Stimulated activated CD8-positive, alpha-beta memory T cell treated with anti-CD3 and anti-CD28 coated beads, Interleukin-7, amount 100 ng/mL, for 1 hour (primary cell): Measurements from ENCODE around the gene DIP2C.
"Not testable (repeated sequence)": the region's sequence is repeated elsewhere in the genome, so short reads cannot be mapped to it uniquely, and the experiment has no call there.

Experiments used
- DNase-seq, 2 donors: peaks; one replicate each; pipeline ENCODE4 v3.0.0-alpha.2; 2020; ENCODE audit warnings: low read depth in 2 of 2

The DIP2C gene

DNA sequence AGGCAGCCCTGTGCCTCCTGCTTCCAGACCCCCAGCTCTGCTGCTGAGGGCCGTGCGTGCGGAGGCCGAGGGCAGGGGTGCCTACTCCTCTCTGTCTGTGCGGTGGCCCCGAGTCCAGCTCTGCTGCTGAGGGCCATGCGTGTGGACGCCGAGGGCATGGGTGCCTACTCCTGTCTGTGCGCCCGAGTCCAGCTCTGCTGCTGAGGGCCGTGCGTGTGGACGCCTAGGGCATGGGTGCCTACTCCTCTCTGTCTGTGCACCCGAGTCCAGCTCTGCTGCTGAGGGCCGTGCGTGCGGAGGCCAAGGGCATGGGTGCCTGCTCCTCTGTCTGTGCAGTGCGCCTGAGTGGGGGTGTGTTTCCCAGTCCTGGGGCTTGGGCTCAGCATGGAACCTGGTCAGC lies 411.5 kb downstream of the DIP2C start:
- no peak for DNase-seq

DNA sequence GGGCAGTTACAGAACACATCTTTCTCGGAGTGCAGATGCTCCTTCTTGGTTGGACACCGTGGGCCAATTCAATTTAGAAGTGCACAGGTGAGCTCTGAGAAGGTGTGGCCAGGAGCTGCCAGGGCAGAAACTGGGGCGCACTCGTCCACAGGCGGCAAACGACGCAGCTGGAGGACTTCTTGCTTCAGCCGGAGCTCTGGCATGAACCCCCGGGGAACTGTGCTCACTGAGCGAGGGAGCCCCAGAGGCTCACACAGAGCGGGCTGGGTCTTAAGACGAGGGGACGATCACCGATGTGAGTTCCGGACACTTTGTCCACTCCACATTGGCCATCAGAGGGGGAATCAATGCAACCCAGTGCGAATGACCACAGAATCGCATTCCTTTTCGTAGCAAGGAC lies 413.8 kb downstream of the DIP2C start:
- DNase-seq: no peak

DNA sequence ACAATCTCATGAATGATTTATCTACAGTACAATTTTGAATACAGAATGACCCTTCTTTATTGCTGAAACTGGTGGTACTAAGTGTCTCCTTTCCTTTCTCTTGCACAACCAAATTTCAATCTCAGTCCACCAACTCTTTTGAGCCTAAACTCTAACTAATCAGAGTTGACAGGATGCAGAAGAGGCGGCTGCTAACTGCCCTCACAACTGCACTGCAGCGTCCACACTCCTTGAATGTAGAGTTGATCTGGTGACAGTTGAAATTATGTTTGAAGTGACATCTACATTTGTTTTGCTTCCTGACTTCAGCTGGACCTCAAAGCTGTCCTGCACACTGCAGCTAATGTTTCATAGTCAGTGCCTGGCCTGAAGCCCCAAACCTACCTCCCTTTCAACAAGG lies 414.6 kb downstream of the DIP2C start:
- no peak for DNase-seq

DNA sequence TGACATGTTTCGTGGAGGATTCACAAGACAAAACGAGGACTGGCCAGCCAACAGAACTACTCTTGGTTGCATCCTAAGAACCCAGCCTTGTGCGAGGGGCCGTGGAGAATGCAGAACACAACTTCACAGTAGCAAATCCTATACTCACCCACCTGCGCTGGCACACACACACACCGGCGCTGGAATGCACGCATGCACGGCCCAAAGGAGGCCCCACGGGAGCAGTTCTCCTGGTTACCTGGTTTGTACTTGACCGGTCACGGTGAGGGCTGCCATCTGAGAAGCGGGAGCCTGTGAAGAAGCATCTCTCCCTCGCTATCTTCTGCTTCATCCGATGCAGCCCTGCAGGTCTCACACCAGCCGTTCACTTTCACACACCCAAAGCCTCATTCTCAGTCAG lies 416.4 kb downstream of the DIP2C start:
- no peak for DNase-seq

DNA sequence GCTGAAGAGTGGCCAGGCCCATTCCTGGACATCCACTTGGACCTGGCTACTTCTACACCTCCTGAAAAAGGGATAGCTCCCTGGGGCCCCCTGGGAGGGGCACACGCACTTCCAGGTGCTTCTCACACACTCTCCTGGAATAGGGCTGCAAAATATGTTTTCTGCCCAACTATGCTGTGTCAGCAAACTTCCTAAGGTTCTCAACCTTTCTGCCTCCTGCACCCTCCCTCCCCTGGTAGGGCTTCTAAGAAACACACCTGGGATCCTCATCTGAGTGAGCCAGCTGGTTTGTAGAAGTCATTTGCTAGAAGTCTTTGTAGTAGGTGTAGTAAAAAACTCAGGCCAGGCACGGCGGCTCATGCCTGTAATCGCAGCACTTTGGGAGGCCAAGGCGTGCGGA lies 417.7 kb downstream of the DIP2C start:
- no peak for DNase-seq

- DNase-seq: no peak
Measured at GRCh38 chr10:271201-271600, 418.3 kb downstream of the DIP2C start.

DNA sequence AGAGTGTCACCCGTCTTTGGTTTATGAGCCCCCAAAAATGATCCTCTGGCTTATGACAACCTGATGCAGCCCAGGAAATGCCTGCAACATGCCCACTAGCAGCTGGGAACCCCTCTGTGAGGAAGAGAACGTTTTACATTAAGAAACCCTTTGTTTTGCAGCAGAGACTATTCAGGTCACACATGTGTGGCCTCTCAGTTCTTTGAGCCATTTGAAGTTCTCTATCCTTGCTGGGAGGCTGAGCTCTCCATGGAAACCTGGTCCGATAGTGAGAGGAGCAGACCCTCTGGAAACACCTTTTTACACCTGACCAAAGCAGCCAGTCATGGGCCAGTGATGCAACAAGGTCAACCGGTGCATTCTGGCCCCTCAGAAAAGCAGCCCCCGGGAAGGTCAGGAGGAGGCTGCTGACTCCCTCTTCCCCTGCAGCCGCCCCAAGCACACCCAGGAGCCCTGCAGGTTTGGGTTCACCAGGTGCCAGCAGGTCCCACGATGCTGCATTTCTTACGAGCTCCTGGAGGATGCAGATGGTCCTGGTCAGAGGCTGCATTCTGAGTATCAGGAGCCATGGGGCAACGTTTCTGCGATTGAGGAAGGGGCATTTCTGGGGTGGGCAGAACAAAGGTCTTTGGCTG lies 419.9 kb downstream of the DIP2C start:
- DNase-seq: no peak

- no peak for DNase-seq
Measured at GRCh38 chr10:267705-268104, 421.8 kb downstream of the DIP2C start.

- no peak for DNase-seq
Measured at GRCh38 chr10:266974-267425, 422.5 kb downstream of the DIP2C start.

- not testable (repeated sequence) for DNase-seq
Measured at GRCh38 chr10:265816-266588, 423.5 kb downstream of the DIP2C start.

DNA sequence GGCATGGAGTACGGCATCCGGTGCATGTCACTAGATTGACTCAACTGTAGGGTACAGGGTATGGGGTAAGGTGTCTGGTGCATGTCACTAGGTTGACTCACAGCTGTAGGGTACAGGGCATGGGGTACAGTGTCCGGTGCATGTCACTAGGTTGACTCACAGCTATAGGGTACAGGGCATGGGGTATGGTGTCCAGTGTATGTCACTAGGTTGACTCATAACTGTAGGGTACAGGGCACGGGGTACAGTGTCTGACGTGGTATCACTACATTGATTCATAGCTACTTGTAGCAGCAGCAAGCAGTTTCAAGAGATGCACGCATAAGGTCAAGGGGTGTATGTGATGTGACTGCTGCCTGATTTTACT lies 424.4 kb downstream of the DIP2C start:
- DNase-seq: not testable (repeated sequence)

DNA sequence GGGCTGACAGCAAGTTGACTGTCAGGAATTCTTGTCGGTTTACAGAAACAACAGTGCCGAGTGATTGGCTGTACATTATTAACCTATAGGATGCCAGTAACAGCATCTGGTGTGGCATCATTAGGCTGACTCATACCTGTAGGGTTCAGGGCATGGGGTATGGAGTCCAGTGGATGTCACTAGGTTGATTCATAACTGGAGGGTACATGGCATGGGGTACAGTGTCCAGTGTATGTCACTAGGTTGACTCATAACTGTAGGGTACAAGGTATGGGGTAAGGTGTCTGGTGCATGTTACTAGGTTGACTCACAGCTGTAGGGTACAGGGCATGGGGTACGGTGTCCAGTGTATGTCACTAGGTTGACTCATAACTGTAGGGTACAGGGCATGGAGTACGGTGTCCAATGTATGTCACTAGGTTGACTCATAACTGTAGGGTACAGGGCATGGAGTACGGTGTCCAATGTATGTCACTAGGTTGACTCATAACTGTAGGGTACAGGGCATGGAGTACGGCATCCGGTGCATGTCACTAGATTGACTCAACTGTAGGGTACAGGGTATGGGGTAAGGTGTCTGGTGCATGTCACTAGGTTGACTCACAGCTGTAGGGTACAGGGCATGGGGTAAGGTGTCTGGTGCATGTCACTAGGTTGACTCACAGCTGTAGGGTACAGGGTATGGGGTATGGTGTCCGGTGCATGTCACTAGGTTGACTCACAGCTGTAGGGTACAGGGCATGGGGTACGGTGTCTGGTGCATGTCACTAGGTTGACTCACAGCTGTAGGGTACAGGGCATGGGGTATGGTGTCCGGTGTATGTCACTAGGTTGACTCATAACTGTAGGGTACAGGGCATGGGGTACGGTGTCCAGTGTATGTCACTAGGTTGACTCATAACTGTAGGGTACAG lies 425.1 kb downstream of the DIP2C start:
- DNase-seq: not testable (repeated sequence)

- DNase-seq: no peak
Measured at GRCh38 chr10:260819-261429, 428.5 kb downstream of the DIP2C start.

DNA sequence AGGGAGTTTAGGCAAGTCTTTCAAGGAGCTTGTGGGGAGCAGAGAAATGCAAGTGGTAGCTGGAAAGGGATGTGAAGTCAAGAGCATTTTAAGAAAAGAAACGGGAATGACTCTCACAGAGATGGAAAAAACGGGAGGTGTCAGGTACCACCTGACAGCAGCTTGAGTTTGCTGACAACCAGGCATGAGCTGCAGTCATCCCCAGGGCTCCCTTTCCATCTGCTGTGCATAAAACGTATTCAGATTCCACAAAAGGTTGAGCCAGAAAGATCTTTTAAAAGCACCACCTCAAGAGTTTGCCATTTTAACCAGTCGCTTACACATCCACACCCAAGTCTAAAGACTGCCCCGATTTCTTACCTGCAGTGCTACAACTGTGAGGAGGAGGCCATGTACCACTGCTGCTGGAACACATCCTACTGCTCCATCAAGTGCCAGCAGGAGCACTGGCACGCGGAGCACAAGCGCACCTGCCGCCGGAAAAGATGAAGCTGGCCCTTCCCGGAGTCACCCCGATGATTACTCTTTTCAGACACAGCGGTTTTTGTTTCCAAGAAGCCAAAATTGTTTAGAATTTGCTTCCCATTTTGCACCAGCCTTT lies 437.4 kb downstream of the DIP2C start:
- DNase-seq: no peak

GRCh38 chr10:248307-248706 lies 441.2 kb downstream of the DIP2C start:
- no peak for DNase-seq

DNA sequence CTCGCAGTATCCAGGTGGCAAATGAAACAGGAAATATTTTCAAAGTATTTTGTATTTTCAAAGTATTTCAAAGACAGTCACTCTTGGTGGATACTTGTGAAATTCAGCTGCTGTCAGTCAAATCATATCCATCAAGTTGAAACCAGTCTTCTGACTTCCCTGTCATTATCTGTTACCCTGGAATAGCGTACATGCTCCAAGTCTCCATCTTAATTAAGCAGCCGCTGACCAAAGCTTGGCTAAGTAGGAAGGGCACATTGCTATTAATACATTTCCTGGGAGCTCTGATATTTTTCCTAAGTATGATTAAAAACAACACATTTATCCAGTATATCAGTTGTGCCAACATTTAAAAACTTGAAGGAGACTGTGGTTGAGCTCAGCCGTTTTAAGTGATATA lies 442.0 kb downstream of the DIP2C start:
- DNase-seq: no peak

DNA sequence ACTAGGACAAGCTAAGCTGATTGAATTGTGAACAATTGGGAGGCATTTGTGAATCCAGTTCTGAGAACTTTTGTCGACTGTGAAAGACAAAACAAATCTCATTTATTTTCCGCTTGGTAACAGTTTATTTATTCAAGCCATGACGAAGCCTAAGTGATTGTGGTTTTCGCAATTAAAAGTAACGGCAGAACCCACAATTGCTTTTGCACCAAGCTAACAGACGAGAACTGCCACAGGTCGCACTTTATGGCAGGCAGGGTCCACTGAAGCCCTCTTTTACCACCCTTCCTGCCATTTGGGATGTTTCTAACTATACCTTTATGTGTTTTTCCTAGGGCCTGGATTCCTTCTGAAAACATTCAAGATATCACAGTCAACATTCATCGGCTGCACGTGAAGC lies 443.0 kb downstream of the DIP2C start:
- DNase-seq: no peak

- no peak for DNase-seq
Measured at GRCh38 chr10:244227-244626, 445.2 kb downstream of the DIP2C start.

DNA sequence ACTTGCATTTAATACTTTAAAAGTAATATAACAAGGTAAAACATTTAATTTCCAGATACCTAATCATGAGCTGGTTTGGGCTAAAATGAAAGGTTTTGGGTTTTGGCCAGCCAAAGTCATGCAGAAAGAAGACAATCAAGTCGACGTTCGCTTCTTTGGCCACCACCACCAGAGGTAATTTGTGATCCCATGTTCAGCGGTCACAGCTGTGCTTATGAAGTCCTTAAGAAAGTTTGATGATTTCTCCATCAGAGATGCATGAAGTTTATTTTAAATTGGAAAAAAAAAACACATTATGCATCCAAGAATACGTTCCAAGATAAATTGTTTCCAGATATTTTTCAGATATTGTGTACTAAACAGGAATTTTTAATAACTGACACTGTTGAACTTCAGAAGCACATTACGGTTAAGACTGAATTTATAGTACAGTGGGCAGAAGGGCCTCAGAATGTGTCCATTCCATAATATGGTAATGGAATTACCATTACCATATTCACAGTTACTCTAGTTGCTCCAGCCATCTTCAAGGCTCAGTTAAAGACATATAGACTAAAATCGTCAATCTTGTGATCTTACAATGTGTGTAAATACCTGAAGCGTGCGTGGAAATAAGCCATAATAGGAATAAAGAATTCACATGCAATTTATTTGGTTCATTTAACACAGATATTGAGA lies 447.4 kb downstream of the DIP2C start:
- no peak for DNase-seq

DNA sequence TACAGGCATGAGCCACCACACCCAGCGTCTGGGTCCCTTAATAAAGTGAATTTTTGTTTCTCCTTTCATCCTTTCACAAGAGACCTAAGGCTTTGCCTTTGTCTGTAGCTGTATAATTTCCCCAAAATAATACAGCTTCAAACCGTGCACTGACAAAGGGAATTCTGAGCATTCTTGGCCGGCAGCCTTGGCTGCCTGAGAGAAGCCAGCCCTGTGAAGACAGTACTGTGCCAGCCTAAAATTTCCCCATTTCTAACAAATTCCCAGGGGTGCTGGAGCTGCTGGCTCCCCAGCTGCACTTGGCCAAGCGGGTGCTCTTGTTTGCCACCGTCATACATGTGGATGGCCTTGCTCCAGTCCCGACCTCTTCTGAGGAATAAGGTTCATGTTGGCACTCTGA lies 448.0 kb downstream of the DIP2C start:
- no peak for DNase-seq

- no peak for DNase-seq
Measured at GRCh38 chr10:239109-239508, 450.4 kb downstream of the DIP2C start.
